Upper lobe of left lung (tissue), 6 donors: ENCODE measurements around the gene RASSF5. TPM values are rescaled to one million over a fixed set of nuclear protein-coding genes. Genes with fewer than 3 reads are reported as not detected.

Experiments used
- ATAC-seq, 2 donors: fragments of 200-7000 bp; cut with Tn5 transposase; one replicate each; pipeline ENCODE4 v1.9.1; 2022; ENCODE audit warnings: mild to moderate bottlenecking in 2 of 2, moderate library complexity in 2 of 2; ENCODE audit not compliant: low FRiP score in 2 of 2
- DNase-seq, 2 donors: peaks; one replicate each; pipeline ENCODE4 v3.0.0-alpha.2; 2019 to 2020
- H3K27ac ChIP-seq, 4 donors: fragments of 200-600 bp; sonication (generic); one replicate each; pipeline ENCODE4 v1.5.1; 2016 to 2019
- H3K27me3 ChIP-seq, 4 donors: fragments of 200-600 bp; sonication (generic); one replicate each; pipeline ENCODE4 v1.5.1; 2017 to 2019
- H3K36me3 ChIP-seq, 4 donors: fragments of 200-600 bp; sonication (generic); one replicate each; pipeline ENCODE4 v1.5.1; 2016 to 2019
- H3K4me1 ChIP-seq, 4 donors: fragments of 200-600 bp; sonication (generic); one replicate each; pipeline ENCODE4 v1.5.1; 2018 to 2019
- H3K4me3 ChIP-seq, 4 donors: fragments of 200-600 bp; sonication (generic); one replicate each; pipeline ENCODE4 v1.5.1; 2017 to 2019; ENCODE audit warnings: mild to moderate bottlenecking in 2 of 4, moderate library complexity in 1 of 4
- H3K9me3 ChIP-seq, 4 donors: fragments of 200-600 bp; sonication (generic); one replicate each; pipeline ENCODE4 v1.5.1; 2018 to 2019
- EP300 ChIP-seq, 4 donors: sonication (generic); formaldehyde crosslinking; IDR thresholded peaks; one replicate each; pipeline ENCODE4 v1.5.1; 2017; ENCODE audit warnings: antibody characterized with exemption in 4 of 4, control low read depth in 2 of 4
- POLR2A ChIP-seq, 4 donors: fragments of 450-650 bp; IDR thresholded peaks; one replicate each; pipeline ENCODE4 v1.5.1; 2016 to 2017; ENCODE audit warnings: antibody characterized with exemption in 4 of 4, mild to moderate bottlenecking in 2 of 4
- POLR2AphosphoS5 ChIP-seq, 2 donors: sonication (generic); formaldehyde crosslinking; IDR thresholded peaks; one replicate each; pipeline ENCODE4 v1.5.1; 2017; ENCODE audit warnings: antibody characterized with exemption in 2 of 2
- WGBS, 2 donors: methylation state at CpG; one replicate each; pipeline ENCODE4 v1.1.5; 2017 to 2018; 5-methylcytosine and 5-hydroxymethylcytosine counted together
- total RNA-seq, 6 donors: library from RNA; depleted of rRNA in 4 of 6; stranded (reverse); fragments of >200 nt in 4 of 6; gene quantifications; one replicate each; pipeline versions ENCODE4 v1.1.0 to v1.2.1, GENCODE V29; 2016 to 2021
- TF ChIP-seq, protein P1 (sequence below), 6 experiments: fragments of 450-650 bp in 4 of 6; fragments of 200-600 bp in 2 of 6; sonication (generic) in 2 of 6; IDR thresholded peaks; one replicate each; pipeline ENCODE4 v1.5.1; 2016 to 2019; ENCODE audit warnings: antibody characterized with exemption in 6 of 6
- donor health status: DM: no; HTN: no; CAD: no; lungs with moderate emphysema.
- donor health status: DM: no; HTN: yes; CAD: no; lungs with severe emphysema.

The RASSF5 gene
- total RNA-seq, 6 donors from 2014 or later = 47.2 to 61.1 (median 54.9) TPM

GRCh38 chr1:206505702-206506355, 1.5 kb upstream of the RASSF5 start:
- Histone ChIP-seq H3K4me3 (no peak overlapping the region), H3K9me3 (no peaks in the 10 kb centered on the region), H3K27me3 (peaks cover 0 to 12% (median 4%) of the 10 kb centered on the region in 4 donors), H3K27ac (no peak overlapping the region), H3K36me3 (no peaks in the 10 kb centered on the region), H3K4me1 (peaks cover 64 to 71% (median 68%) of the 10 kb centered on the region in 4 donors)
- 58 to 75% methylated on average over 10 of the region's 10 CpGs for WGBS, 2 donors
- ATAC-seq (no peak), DNase-seq (no peak)
- TF ChIP-seq, protein P1, sequence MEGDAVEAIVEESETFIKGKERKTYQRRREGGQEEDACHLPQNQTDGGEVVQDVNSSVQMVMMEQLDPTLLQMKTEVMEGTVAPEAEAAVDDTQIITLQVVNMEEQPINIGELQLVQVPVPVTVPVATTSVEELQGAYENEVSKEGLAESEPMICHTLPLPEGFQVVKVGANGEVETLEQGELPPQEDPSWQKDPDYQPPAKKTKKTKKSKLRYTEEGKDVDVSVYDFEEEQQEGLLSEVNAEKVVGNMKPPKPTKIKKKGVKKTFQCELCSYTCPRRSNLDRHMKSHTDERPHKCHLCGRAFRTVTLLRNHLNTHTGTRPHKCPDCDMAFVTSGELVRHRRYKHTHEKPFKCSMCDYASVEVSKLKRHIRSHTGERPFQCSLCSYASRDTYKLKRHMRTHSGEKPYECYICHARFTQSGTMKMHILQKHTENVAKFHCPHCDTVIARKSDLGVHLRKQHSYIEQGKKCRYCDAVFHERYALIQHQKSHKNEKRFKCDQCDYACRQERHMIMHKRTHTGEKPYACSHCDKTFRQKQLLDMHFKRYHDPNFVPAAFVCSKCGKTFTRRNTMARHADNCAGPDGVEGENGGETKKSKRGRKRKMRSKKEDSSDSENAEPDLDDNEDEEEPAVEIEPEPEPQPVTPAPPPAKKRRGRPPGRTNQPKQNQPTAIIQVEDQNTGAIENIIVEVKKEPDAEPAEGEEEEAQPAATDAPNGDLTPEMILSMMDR (IDR thresholded peaks at IDR 0.05) = peak in 5 of 6 experiments; percentile 14 to 31 (median 23)
- TF ChIP-seq POLR2A (IDR thresholded peaks at IDR 0.05) = no peak

- ATAC-seq = peak in 1 of 2 donors; percentile 3
- TF ChIP-seq, protein P1 (IDR thresholded peaks at IDR 0.05) = no peak
- TF ChIP-seq EP300 (IDR thresholded peaks at IDR 0.05) (no peak), POLR2AphosphoS5 (IDR thresholded peaks at IDR 0.05) (no peak), POLR2A (IDR thresholded peaks at IDR 0.05) (no peak)
These were observed 687 bp upstream of the RASSF5 start for GRCh38 chr1:206506405-206507283.

GRCh38 chr1:206508130-206508889, 979 bp downstream of the RASSF5 start:
- ATAC-seq (no peak), DNase-seq (no peak)
- TF ChIP-seq POLR2AphosphoS5 (IDR thresholded peaks at IDR 0.05) (no peak), EP300 (IDR thresholded peaks at IDR 0.05) (no peak), POLR2A (IDR thresholded peaks at IDR 0.05) (no peak)
- TF ChIP-seq, protein P1 (IDR thresholded peaks at IDR 0.05) = no peak
- Histone ChIP-seq H3K36me3 (no peaks in the 10 kb centered on the region), H3K4me3 (peak overlapping the region; percentile 55 to 82 (median 80)), H3K27ac (peak overlapping the region; percentile 65 to 84 (median 80)), H3K27me3 (peaks cover 0 to 12% (median 4%) of the 10 kb centered on the region in 4 donors), H3K4me1 (peaks cover 65 to 74% (median 73%) of the 10 kb centered on the region in 4 donors), H3K9me3 (no peaks in the 10 kb centered on the region)
- 29 to 58% methylated on average over 13 to 15 of the region's 15 CpGs for WGBS, 2 donors

More at GRCh38 chr1:206506405-206507283, 687 bp upstream of the RASSF5 start:
- Histone ChIP-seq H3K4me1 (peaks cover 63 to 70% (median 68%) of the 10 kb centered on the region in 4 donors), H3K27me3 (peaks cover 0 to 12% (median 4%) of the 10 kb centered on the region in 4 donors), H3K9me3 (no peaks in the 10 kb centered on the region), H3K4me3 (peak overlapping the region; percentile 55 to 82 (median 80)), H3K27ac (peak overlapping the region; percentile 14 to 84 (median 80)), H3K36me3 (no peaks in the 10 kb centered on the region)
- DNase-seq = peak; percentile 49 to 90
- 22 to 65% methylated on average over 8 to 23 of the region's 48 CpGs for WGBS, 2 donors

DNA sequence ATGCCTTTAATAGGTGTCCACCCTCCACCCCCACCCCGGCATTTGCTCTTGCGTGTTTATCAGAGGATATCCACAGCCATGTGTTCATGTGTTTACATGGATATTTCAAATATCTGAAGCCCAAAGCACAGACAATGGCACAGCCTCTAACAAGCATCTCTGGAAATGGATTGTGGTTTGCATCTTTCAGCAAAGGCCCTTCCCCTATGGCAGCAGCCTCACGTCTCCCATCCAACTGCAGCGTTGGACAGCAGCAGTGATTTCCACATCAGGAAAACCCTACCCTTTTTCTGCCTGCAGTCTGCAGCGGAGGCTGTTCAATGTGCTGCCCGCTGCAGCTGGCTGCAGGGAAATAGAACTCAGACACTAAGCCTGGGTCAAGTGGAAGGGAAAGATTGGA, 1.6 kb downstream of the RASSF5 start:
- Histone ChIP-seq H3K4me3 (peak overlapping the region in 3 of 4 donors; percentile 80 to 82 (median 81)), H3K27me3 (peaks cover 0 to 12% (median 4%) of the 10 kb centered on the region in 4 donors), H3K36me3 (no peaks in the 10 kb centered on the region), H3K27ac (peak overlapping the region in 3 of 4 donors; percentile 9 to 81 (median 79)), H3K9me3 (no peaks in the 10 kb centered on the region), H3K4me1 (peaks cover 59 to 74% (median 72%) of the 10 kb centered on the region in 4 donors)
- TF ChIP-seq POLR2A (IDR thresholded peaks at IDR 0.05) = peak in 1 of 4 donors; percentile 19
- TF ChIP-seq EP300 (IDR thresholded peaks at IDR 0.05) = no peak
- DNase-seq (peak in 1 of 2 donors; percentile 44), ATAC-seq (peak in 1 of 2 donors; percentile 13)
- WGBS, 2 donors = 31 to 41% methylated on average over 6 of the region's 6 CpGs
